HG02763 (cell line): ENCODE results near the gene SH3GL3.

ENCODE experiments used
- ATAC-seq: cut with Tn5 transposase; IDR thresholded peaks from one replicate; pipeline ENCODE4 v1.9.1; 2021; ENCODE audit warnings: mild to moderate bottlenecking, moderate library complexity; ENCODE audit not compliant: unreplicated experiment

SH3GL3 gene

GRCh38 chr15:83610132-83610531 lies 163.0 kb downstream of the SH3GL3 start:
- ATAC-seq, result no peak

- ATAC-seq, result no peak
Measured at GRCh38 chr15:83610901-83611685, 164.0 kb downstream of the SH3GL3 start.

- no peak for ATAC-seq
Measured at GRCh38 chr15:83612226-83612625, 165.1 kb downstream of the SH3GL3 start.

- ATAC-seq, result no peak
Measured at GRCh38 chr15:83612898-83613635, 165.9 kb downstream of the SH3GL3 start.

- no peak for ATAC-seq
Measured at GRCh38 chr15:83613714-83614113, 166.6 kb downstream of the SH3GL3 start.

- ATAC-seq, result no peak
Measured at GRCh38 chr15:83616840-83617239, 169.7 kb downstream of the SH3GL3 start.

GRCh38 chr15:83626171-83626802 lies 179.1 kb downstream of the SH3GL3 start:
- no peak for ATAC-seq

GRCh38 chr15:83631534-83631933 lies 184.4 kb downstream of the SH3GL3 start:
- ATAC-seq, result no peak

- ATAC-seq, result no peak
Measured at GRCh38 chr15:83643201-83643600, 196.1 kb downstream of the SH3GL3 start.

GRCh38 chr15:83644439-83644838 lies 197.3 kb downstream of the SH3GL3 start:
- ATAC-seq, result no peak

GRCh38 chr15:83650831-83651230 lies 203.7 kb downstream of the SH3GL3 start:
- no peak for ATAC-seq

- no peak for ATAC-seq
Measured at GRCh38 chr15:83651541-83651940, 204.4 kb downstream of the SH3GL3 start.

GRCh38 chr15:83652626-83653204 lies 205.6 kb downstream of the SH3GL3 start:
- ATAC-seq, result no peak

GRCh38 chr15:83653288-83653638 lies 206.1 kb downstream of the SH3GL3 start:
- no peak for ATAC-seq

GRCh38 chr15:83653639-83654378 lies 206.7 kb downstream of the SH3GL3 start, which contains the start of gene ADAMTSL3:
Gene ADAMTSL3, plus strand, starts transcription at chr15:83654123. Its CDS starts 1,639 bp downstream, at chr15:83655762.
- ATAC-seq, result no peak

- ATAC-seq, result no peak
Measured at GRCh38 chr15:83654379-83655236, 207.5 kb downstream of the SH3GL3 start.

GRCh38 chr15:83655237-83655616 lies 208.1 kb downstream of the SH3GL3 start:
- no peak for ATAC-seq

GRCh38 chr15:83656192-83656591 lies 209.1 kb downstream of the SH3GL3 start:
- no peak for ATAC-seq

GRCh38 chr15:83656943-83657528 lies 209.9 kb downstream of the SH3GL3 start:
- no peak for ATAC-seq
